HG02759 (cell line): ENCODE measurements around the gene UBE2J2.

Experiments used
- ATAC-seq: cut with Tn5 transposase; IDR thresholded peaks from one replicate; pipeline ENCODE4 v1.9.1; 2021; ENCODE audit warnings: mild to moderate bottlenecking, moderate library complexity; ENCODE audit not compliant: unreplicated experiment

The UBE2J2 gene

DNA sequence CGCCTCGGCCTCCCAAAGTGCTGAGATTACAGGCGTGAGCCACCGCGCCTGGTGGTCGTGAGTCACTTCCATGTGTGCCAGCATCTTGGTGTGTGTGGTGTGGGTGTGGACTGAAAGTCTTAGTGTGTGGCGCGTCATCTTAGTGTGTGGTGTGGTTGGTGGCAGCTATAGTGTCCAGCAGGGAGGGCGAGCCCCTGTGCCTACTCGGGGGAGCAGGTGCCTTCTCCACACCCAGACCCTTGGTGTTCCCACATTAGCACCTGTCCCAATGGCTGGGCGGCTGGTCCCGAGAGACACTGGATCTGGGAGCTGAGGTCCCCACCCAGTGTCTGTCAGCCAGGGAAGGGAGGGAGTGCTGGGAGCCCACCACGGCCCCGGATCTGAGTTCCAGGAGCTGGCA lies 9.3 kb upstream of the UBE2J2 start:
- ATAC-seq: no peak

DNA sequence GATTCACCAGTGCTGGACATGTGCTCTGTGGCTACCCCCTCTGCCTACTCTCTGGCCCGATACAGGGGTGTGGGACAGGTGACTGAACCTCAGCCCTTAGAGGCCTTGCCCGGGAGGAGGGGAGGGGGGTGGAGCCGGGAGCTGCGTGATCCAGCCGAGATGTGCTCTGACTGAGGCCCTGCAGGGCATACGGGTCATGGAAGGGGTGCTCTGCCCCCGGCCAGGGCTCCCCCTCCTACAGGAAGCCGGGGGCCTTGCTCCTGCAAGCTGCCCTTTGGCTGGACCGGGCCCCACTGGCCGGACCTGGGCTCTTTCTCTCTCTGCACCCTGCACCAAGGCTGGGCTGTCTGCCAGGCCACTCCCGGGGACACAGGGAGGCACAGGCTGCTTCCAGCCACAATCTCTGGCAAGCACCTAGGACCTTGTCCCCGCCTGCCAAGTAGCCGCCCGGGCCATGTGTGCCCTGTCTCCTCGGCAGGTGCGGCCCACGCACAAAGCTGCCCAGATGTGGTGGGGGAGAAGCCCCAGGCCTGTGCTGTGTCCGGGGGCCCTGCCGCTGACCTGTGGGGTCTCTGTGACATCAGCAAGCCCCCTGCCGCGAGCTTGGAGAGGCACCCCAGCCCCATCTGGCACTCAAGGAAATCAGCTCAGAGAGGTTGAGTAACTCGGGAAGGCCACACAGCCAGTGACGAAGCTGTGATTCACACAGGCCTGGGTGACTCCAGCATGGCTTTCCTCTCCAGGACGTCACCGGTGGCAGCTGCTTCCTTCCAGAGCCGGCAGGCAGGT lies 8.1 kb upstream of the UBE2J2 start:
- ATAC-seq: no peak

GRCh38 chr1:1280782-1281481 lies 7.3 kb upstream of the UBE2J2 start:
- no peak for ATAC-seq

- ATAC-seq: no peak
Observed at GRCh38 chr1:1279028-1279427, 5.4 kb upstream of the UBE2J2 start.

DNA sequence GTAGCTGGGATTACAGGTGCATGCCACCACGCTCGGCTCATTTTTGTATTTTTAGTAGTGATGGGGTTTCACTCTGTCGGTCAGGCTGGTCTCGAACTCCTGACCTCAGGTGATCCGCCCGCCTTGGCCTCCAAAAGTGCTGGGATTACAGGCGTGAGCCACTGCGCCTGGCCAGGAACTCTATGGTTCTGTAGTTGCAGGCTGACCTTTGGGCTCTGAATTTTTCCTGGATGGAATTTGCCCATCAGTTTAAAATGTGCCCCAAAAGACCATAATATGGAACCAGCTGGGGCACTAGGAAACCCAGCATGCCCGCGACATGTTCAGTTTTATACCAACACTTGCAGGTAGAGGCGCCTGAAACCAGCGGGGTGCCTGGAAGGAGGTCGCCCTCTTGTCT lies 5.0 kb upstream of the UBE2J2 start:
- no peak for ATAC-seq

DNA sequence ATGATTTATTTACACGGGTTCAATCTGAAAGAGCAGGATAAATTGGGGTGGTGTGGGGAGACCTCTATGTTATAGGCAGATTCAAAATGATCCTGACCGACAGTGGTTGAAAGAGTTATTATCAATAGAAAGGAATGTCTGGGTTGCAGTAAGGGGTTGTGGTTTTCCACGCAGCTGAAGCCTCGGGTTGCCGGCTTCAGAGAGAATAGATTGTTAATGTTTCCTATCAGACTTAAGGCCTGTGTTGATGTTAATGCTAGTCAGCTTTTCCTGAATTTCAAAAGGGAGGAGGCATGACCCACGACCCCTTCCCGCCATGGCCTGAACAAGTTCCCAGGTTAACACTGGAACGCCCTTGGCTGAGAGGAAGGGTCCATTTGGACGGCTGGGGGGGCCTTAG lies 2.2 kb upstream of the UBE2J2 start:
- no peak for ATAC-seq

DNA sequence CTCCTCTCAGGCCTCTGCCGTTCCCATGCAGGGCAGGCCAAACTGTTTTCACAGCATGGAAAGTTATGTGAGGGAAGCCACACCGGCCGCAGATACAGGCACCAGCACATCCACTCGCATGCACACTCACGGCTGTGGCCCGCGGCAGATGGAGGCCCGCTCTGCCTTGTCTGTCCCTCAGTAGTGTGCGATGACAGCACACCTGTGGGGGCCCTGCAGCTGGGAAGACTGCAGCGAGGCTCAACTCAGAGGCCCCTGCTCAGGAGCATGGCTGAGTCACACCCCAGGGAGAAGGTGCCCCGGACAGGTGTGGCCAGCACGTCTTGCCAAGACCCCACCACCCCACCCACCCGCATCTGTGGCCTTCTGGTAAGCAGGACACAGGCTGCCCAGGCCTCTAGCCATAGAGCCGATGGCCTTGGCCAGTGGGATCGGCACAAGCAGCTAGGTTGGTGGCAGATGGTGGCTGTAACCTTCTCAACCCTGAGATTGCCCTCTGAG lies 1.3 kb upstream of the UBE2J2 start:
- no peak for ATAC-seq

DNA sequence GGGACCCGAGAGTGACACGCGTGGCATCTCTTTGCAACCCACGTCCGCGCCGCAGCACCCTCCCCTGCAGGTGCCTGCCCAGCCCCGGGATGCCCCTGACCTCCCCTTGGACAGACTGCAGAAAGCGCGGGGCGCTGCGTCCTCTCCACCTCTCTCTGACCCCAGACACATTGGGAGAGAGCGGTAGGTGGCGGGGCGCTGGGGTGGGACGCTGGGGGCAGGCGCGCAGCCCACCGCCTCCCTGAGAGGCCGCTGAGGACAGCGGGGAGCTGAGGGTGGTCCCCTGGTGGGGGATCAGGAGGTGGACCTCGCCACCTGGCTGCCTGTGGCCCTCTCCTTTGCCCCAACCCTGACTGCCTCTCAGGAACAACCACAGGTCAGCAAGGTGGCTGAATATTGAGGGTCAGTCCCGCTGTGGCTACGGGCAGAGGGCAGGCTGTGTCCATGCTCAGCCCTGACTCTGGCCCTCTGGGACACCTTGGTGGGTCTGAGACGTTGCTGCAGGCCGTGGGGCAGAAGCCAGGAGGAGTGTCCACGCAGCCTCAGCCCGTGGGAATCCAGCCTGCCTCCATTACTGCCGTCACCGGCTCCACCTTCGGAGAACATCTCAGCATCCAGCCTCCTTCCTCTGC lies 761 bp upstream of the UBE2J2 start:
- ATAC-seq: no peak

- ATAC-seq: no peak
Observed at GRCh38 chr1:1273209-1273511, 494 bp downstream of the UBE2J2 start.

- no peak for ATAC-seq
Observed at GRCh38 chr1:1272341-1273208, 1.1 kb downstream of the UBE2J2 start.

DNA sequence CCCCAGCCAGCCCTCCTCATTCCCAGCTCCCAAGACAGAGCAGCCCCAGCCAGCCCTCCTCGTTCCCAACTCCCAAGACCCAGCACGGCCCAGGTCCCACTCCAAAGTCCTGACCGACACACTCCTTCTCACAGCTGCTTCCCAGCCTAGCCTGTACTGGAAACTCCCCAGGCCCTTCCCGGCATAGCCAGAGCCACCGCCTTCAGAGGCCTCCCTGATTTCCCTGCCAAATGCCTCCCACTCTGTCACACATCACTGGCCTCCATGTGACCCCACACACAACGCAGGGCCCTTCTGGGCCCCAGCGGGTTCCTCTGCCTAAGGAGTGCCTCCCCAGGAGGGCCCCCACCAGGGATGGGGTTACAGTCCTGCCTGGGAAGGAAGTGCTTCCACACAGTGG lies 2.8 kb downstream of the UBE2J2 start:
- ATAC-seq: no peak

DNA sequence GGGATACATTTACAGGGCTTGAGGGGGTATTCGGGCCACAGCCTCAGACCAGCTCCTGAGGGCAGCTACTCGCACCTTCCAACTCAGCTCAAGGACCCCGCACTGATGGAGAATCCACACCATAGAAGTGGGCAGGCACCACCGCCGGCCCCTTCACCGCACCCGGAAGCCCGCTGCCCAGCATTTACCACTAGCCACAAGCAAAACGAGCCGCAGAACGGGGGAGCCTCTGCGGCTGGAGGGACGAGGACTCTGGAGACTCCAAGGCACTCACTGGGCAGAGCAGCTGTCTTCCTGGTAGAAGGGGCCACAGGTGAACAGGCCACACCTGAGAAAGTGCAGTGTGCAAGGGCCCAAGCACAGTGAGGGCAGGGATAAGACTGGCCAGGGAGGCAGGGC lies 5.4 kb downstream of the UBE2J2 start:
- ATAC-seq: no peak

DNA sequence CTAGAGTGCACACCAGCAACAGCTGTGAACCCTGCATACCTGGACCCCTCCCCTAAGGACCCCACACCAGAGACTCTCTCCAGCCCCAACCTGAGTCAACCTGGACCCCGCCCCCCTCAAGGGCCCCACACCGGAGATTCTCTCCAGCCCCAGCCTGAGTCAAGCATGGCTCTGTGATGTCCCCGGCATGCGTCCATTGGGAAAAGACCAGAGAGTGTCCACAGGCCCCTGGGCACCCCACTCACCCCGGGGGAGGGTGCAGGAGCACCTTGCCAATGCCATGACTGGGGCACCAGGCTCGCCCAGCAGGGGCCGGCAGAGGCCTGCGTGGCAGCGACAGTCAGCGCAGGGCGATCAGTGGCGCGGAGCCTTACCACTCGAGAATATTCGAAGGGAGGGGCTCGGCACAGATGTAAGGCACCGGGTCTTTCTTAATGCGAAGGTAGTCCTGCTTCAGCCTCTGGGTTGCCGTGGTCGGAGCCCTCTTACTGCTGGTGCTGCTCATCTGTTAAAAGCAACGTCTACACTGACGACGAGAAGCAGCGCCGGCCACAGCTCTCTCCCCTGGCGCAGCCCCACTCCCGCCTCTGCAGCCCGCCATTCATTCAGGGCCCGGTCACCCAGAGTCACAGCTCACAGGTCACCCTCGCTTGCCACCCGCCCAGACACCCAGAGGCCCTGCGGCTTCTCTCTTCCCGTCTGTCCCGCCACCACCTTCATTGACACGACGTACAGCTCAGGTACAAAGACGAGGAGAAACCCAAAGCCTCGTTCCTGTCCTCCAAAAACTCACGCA lies 6.0 kb downstream of the UBE2J2 start:
- ATAC-seq: no peak

GRCh38 chr1:1264868-1265272 lies 8.8 kb downstream of the UBE2J2 start:
- ATAC-seq: no peak

DNA sequence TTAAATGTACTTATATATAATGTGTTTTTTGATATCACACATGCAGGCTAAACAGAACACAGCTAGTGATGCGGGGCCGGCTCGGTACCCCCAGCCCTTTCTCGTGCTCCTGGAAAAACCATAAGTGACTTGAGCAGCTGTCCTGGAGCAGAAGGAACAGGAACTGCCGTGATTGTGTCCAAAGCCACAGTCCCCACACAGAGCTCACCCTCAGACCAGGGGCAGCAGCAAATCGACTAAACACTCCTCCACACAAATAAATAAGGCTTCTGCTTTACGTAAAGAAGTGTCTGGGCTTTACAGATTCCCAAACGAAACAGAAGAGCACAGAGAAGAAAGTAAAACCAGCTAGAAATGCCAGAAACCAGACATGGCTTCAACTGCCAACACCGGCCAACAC lies 9.6 kb downstream of the UBE2J2 start:
- no peak for ATAC-seq

- ATAC-seq: no peak
Observed at GRCh38 chr1:1262758-1263157, 10.9 kb downstream of the UBE2J2 start.

DNA sequence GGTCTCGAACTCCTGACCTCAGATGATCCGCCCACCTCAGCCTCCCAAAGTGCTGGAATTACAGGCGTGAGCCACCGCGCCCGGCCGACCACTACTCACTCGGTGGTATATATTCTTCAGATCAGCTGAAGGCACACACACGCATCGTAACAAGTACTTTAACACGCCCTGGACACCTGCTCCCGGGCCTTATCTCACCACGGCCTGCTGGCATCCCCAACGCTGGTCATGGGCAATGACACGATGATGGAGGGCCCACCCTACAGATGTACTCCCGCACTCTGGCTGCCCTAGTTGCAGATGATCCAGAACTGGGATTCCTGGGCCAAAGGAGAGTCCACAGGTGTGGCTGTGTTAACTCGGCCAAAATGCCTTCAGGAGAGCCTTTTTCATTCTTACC lies 11.6 kb downstream of the UBE2J2 start:
- no peak for ATAC-seq

DNA sequence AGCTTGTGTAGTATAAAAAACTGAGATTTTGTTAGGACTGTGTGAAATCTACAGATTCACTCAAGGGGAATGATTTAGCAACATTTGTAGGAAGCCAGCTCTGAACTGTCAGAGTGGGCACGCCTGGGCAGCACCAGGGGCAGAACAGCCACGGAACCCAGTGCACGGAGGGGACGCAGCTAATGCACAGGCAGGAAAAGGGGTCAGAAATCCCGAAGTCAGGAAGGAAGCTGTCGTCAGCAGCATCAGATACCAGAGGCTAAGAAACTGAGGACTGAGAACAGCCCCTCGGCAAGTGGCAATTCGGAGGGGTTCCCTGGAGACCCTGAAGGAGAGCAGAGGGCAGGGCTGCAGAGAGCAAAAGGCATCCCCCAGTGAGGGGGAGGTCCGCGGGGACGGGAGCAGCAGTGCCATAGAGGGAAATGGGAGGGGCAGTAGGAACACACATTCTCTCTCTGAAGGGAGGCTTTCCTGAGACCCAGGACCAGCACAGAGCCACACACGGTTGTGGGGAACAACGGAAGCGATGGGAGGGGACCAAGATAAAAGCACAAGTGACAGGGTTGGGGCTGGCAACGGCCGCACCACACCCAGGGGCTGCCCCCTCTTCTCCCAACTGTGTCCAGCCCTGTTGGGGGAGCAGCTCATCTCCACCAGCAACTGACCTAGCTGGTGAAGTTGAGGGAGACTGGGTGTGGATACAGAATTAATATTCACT lies 12.7 kb downstream of the UBE2J2 start:
- no peak for ATAC-seq

- no peak for ATAC-seq
Observed at GRCh38 chr1:1259951-1260600, 13.6 kb downstream of the UBE2J2 start.
